GM18498 (cell line): Measurements from ENCODE around the gene NPY4R2.
"Not testable (repeated sequence)": the region's sequence is repeated elsewhere in the genome, so short reads cannot be mapped to it uniquely, and the experiment has no call there.

Source experiments
- ATAC-seq: cut with Tn5 transposase; IDR thresholded peaks from one replicate; pipeline ENCODE4 v1.9.1; 2021; ENCODE audit warnings: mild to moderate bottlenecking, moderate library complexity; ENCODE audit not compliant: unreplicated experiment

Gene NPY4R2

GRCh38 chr10:47918475-47918874, at the start of gene NPY4R2:
Gene NPY4R2 (plus strand): TSS chr10:47918662. CDS start chr10:47921988, 3,326 bp downstream.
- ATAC-seq, result not testable (repeated sequence)

GRCh38 chr10:47870887-47871286, 47.6 kb upstream of the NPY4R2 start:
- not testable (repeated sequence) for ATAC-seq

- ATAC-seq, result not testable (repeated sequence)
Measured at GRCh38 chr10:47871485-47872180, 46.8 kb upstream of the NPY4R2 start.

GRCh38 chr10:47872236-47872635, 46.2 kb upstream of the NPY4R2 start:
- ATAC-seq, result not testable (repeated sequence)

- ATAC-seq, result not testable (repeated sequence)
Measured at GRCh38 chr10:47884239-47884638, 34.2 kb upstream of the NPY4R2 start.

GRCh38 chr10:47884934-47885333, 33.5 kb upstream of the NPY4R2 start:
- not testable (repeated sequence) for ATAC-seq

- not testable (repeated sequence) for ATAC-seq
Measured at GRCh38 chr10:47886356-47886755, 32.1 kb upstream of the NPY4R2 start.

GRCh38 chr10:47886827-47887226, 31.6 kb upstream of the NPY4R2 start:
- ATAC-seq, result not testable (repeated sequence)

GRCh38 chr10:47890737-47891136, 27.7 kb upstream of the NPY4R2 start:
- not testable (repeated sequence) for ATAC-seq

GRCh38 chr10:47892494-47893261, 25.8 kb upstream of the NPY4R2 start:
- not testable (repeated sequence) for ATAC-seq

GRCh38 chr10:47894571-47894970, 23.9 kb upstream of the NPY4R2 start:
- not testable (repeated sequence) for ATAC-seq

- ATAC-seq, result not testable (repeated sequence)
Measured at GRCh38 chr10:47897813-47898212, 20.6 kb upstream of the NPY4R2 start.

- ATAC-seq, result not testable (repeated sequence)
Measured at GRCh38 chr10:47909333-47909732, 9.1 kb upstream of the NPY4R2 start.

- ATAC-seq, result not testable (repeated sequence)
Measured at GRCh38 chr10:47910486-47910885, 8.0 kb upstream of the NPY4R2 start.

GRCh38 chr10:47914052-47914451, 4.4 kb upstream of the NPY4R2 start:
- not testable (repeated sequence) for ATAC-seq

- ATAC-seq, result not testable (repeated sequence)
Measured at GRCh38 chr10:47915849-47916548, 2.5 kb upstream of the NPY4R2 start.

GRCh38 chr10:47920610-47921009, 2.1 kb downstream of the NPY4R2 start:
- ATAC-seq, result not testable (repeated sequence)

GRCh38 chr10:47922503-47922902, 4.0 kb downstream of the NPY4R2 start:
- not testable (repeated sequence) for ATAC-seq

GRCh38 chr10:47924628-47925027, 6.2 kb downstream of the NPY4R2 start:
- ATAC-seq, result not testable (repeated sequence)

GRCh38 chr10:47927147-47927916, 8.9 kb downstream of the NPY4R2 start:
- ATAC-seq, result not testable (repeated sequence)
